Astrocyte of the cerebellum (primary cell): ENCODE results near the gene MEOX2.

ENCODE experiments used
- DNase-seq: peaks from one replicate; pipeline ENCODE4 v3.0.0-alpha.2; 2011; ENCODE audit warnings: low read depth
- H3K4me3 ChIP-seq: 2 replicates; pipeline ENCODE4 v1.5.1; 2011; ENCODE audit warnings: mild to moderate bottlenecking, low read depth, low read length, moderate library complexity
- in situ Hi-C: cut with HindIII; loops from 2 replicates; pipeline ENCODE4 v1.10.0; 2017; ENCODE audit warnings: low sequenced_read_pairs
- TF ChIP-seq, protein P1 (sequence below): IDR thresholded peaks from 2 replicates; pipeline ENCODE4 v1.5.1; 2012; ENCODE audit warnings: low read length, low read depth, moderate library complexity, mild to moderate bottlenecking; ENCODE audit errors: missing control alignments

Gene MEOX2

DNA sequence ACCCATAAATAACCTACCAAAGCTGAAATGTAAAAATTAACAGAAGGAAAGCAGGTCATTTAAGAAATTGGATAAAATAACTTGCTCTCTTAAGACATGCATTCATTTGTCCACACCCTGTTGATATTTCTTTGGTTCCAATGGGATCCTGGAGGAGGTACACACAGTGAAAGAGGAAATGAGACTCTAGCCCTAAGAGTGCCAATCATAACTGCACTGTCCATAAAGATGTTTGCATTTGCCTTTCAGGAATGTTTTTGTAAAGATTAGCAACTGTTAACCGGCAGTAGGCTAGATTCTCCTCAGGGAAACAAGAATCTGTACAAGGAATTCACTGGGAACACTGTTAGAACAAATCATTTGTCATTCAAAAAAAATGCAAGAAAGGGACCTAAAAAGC lies 61.0 kb downstream of the MEOX2 start:
- no peak overlapping the region for H3K4me3 ChIP-seq
- no peak for DNase-seq
- in situ Hi-C loops: no loop called here
- TF ChIP-seq, protein P1, sequence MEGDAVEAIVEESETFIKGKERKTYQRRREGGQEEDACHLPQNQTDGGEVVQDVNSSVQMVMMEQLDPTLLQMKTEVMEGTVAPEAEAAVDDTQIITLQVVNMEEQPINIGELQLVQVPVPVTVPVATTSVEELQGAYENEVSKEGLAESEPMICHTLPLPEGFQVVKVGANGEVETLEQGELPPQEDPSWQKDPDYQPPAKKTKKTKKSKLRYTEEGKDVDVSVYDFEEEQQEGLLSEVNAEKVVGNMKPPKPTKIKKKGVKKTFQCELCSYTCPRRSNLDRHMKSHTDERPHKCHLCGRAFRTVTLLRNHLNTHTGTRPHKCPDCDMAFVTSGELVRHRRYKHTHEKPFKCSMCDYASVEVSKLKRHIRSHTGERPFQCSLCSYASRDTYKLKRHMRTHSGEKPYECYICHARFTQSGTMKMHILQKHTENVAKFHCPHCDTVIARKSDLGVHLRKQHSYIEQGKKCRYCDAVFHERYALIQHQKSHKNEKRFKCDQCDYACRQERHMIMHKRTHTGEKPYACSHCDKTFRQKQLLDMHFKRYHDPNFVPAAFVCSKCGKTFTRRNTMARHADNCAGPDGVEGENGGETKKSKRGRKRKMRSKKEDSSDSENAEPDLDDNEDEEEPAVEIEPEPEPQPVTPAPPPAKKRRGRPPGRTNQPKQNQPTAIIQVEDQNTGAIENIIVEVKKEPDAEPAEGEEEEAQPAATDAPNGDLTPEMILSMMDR: no peak

DNA sequence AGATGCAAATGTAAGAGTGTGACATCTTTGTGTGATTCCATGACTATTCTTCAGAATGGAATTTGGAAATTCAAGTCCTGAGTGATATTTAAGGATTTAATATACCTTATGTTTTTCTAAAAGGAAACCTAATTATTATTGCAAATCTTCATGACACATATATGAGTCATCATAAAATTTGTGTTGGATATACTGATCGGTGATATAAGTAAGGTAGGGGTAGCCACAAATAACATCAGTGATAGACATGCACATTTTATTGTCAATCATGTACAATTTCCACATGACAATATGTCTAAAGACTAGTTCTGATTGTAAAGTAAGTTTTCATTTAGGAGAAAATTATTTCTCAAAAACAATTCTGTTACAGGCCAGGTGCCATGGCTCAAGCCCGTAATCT lies 65.0 kb downstream of the MEOX2 start:
- H3K4me3 ChIP-seq: no peak overlapping the region
- TF ChIP-seq, protein P1: no peak
- DNase-seq: no peak
- in situ Hi-C loops: no loop called here

DNA sequence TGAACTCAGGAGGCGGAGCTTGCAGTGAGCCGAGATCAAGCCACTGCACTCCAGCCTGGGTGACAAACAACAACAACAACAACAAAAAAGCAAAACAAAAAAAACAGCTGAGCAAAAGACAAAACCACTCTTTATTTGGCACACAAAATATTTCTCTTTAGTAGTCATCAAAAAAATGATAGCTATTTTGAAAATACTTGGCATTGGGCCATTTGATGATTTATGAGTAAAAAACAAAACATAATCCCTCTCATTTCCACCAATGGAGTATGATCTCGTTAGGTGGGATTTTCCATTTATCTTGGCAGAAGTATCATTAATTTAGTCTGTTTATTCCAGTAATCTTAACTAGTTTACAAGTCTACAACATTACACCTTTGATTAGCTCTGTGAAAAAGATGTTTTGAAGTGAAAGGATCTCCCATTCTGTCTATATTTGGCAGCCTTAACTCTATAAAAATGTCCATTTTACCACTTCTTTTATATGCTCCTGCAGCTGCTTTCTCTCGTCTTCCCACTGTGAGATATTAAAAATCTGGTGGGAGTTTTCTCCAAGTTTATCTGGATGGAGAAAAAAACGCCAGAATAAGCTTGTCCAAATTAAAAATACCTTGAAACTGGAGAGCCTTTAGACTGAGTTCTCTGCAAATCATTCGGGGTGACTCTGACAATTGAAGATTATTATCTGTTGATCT lies 65.8 kb downstream of the MEOX2 start:
- no peak overlapping the region for H3K4me3 ChIP-seq
- DNase-seq: no peak
- in situ Hi-C loops: no loop called here
- TF ChIP-seq, protein P1: no peak

DNA sequence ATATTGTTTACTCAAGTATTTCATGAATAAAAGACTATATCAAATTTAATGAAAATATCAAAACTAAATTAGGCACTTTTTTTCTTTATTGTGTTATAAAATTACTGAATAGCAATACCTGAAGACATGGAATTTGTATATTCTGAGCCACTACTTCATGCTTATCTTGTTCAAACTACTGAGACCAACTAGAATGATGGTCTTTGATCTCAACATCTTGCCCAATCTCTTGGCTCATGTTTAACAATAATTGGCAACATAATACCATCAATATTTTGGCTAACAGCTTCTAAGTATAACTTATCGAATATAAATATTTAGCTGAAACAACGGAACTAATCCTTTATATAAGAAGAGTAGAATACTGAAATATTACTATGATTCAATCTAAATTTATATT lies 68.2 kb downstream of the MEOX2 start:
- in situ Hi-C loops: no loop called here
- DNase-seq: no peak
- no peak overlapping the region for H3K4me3 ChIP-seq
- TF ChIP-seq, protein P1: no peak

DNA sequence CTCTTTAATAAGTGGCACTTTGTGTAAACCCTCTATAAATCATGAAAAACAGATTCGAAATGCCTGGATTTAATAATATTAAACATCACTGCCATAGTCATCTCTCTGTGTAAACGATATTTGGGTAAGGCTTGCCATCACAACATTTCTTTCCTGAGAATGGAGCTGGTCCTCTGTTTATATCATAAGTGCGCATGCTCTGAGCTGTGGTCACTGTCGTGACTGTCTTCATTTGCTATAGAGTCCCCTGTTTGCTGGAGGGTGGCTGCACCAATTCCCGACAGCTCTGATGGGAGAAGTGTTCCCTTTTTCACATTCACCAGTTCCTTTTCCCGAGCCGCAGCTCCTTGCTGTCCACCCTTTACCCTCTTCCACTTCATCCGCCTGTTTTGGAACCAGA lies 74.3 kb downstream of the MEOX2 start:
- TF ChIP-seq, protein P1: no peak
- H3K4me3 ChIP-seq: no peak overlapping the region
- in situ Hi-C loops: no loop called here
- no peak for DNase-seq

DNA sequence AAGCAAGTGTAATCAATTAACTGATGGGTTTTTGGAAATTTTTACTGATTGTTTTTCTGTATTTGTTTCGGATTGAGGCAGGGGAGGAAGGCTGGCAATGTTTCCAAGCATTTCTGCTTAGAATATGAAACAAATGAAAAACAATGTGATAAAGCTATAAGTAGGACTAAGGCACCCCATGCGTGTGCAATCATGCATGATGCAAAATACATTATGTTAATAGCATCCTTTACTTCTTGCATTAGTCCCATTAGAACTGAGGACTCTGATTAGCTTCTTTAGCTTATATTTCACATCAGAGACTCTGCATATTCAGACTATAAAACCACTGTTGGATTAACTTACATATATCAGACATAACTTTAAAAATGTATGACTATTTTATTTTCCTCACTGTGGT lies 76.0 kb downstream of the MEOX2 start:
- no peak overlapping the region for H3K4me3 ChIP-seq

More for the DNA sequence above, 76.0 kb downstream of the MEOX2 start:
- TF ChIP-seq, protein P1: no peak
- no peak for DNase-seq
- in situ Hi-C loops: no loop called here
